Esophagus squamous epithelium (tissue), 4 donors: ENCODE measurements around the gene CACNA1I.

ENCODE experiments used
- CTCF ChIP-seq, 6 experiments: fragments of 450-650 bp in 4 of 6; fragments of 200-600 bp in 2 of 6; sonication (generic) in 2 of 6; IDR thresholded peaks; one replicate each; pipeline ENCODE4 v1.5.1; 2016 to 2019; ENCODE audit warnings: antibody characterized with exemption in 6 of 6, mild to moderate bottlenecking in 4 of 6, moderate library complexity in 4 of 6
- POLR2A ChIP-seq, 4 donors: fragments of 450-650 bp; IDR thresholded peaks; one replicate each; pipeline ENCODE4 v1.6.1; 2017; ENCODE audit warnings: antibody characterized with exemption in 4 of 4, mild to moderate bottlenecking in 4 of 4, moderate library complexity in 3 of 4

- peak; percentile 91 to 99 (median 95) for TF ChIP-seq CTCF (IDR thresholded peaks at IDR 0.05)
- TF ChIP-seq POLR2A (IDR thresholded peaks at IDR 0.05): no peak
Observed at GRCh38 chr22:39534591-39535356, 35.8 kb upstream of the CACNA1I start.
